Endodermal cell (in vitro differentiated cells): Measurements from ENCODE around the gene TRAF3IP1. TPM values are rescaled to one million over a fixed set of nuclear protein-coding genes. Genes with fewer than 3 reads are reported as not detected.

Experiments
- DNase-seq: peaks from one replicate; pipeline ENCODE4 v3.0.0-alpha.2; 2017
- H3K27ac ChIP-seq: 2 replicates; pipeline ENCODE4 v1.5.1; 2013; ENCODE audit warnings: mild to moderate bottlenecking, low read depth, low read length, moderate library complexity
- H3K27me3 ChIP-seq: 2 replicates; pipeline ENCODE4 v1.6.1; 2013; ENCODE audit warnings: mild to moderate bottlenecking, low read length, moderate library complexity; ENCODE audit not compliant: insufficient read depth, control insufficient read depth, poor library complexity, severe bottlenecking
- H3K36me3 ChIP-seq: 2 replicates; pipeline ENCODE4 v1.7.0; 2013; ENCODE audit warnings: mild to moderate bottlenecking, low read length, moderate library complexity; ENCODE audit not compliant: control insufficient read depth, insufficient read depth
- H3K4me1 ChIP-seq: one replicate; pipeline ENCODE4 v1.7.0; 2013; ENCODE audit warnings: low read length; ENCODE audit not compliant: control insufficient read depth, insufficient read depth
- H3K4me3 ChIP-seq: 2 replicates; pipeline ENCODE4 v1.5.1; 2013; ENCODE audit warnings: mild to moderate bottlenecking, low read length, moderate library complexity
- H3K9ac ChIP-seq: 2 replicates; pipeline ENCODE4 v1.6.1; 2013; ENCODE audit warnings: mild to moderate bottlenecking, low read length, moderate library complexity; ENCODE audit not compliant: poor library complexity, severe bottlenecking; ENCODE audit errors: extremely low read depth
- H3K9me3 ChIP-seq: 2 replicates; pipeline ENCODE4 v1.6.1; 2013; ENCODE audit warnings: mild to moderate bottlenecking, low read length, moderate library complexity; ENCODE audit not compliant: control insufficient read depth
- H3K27ac Mint-ChIP-seq: 2 replicates; pipeline ENCODE4 v1.8.0; 2020; ENCODE audit warnings: mixed read lengths
- H3K27me3 Mint-ChIP-seq: 2 replicates; pipeline ENCODE4 v1.8.0; 2021; ENCODE audit warnings: mild to moderate bottlenecking, mixed read lengths; ENCODE audit not compliant: insufficient read depth
- H3K36me3 Mint-ChIP-seq: 2 replicates; pipeline ENCODE4 v1.8.0; 2020; ENCODE audit warnings: low read depth, mixed read lengths
- H3K4me1 Mint-ChIP-seq: 2 replicates; pipeline ENCODE4 v1.8.0; 2020; ENCODE audit warnings: mixed read lengths
- H3K4me3 Mint-ChIP-seq: 2 replicates; pipeline ENCODE4 v1.8.0; 2020; ENCODE audit warnings: mild to moderate bottlenecking, moderate library complexity, mixed read lengths
- H3K9me3 Mint-ChIP-seq: 2 replicates; pipeline ENCODE4 v1.8.0; 2020; ENCODE audit warnings: mild to moderate bottlenecking, mixed read lengths
- CTCF ChIP-seq: fragments of 200-600 bp; sonication (generic); conservative IDR thresholded peaks from 2 replicates; pipeline ENCODE4 v1.5.0; 2021; ENCODE audit warnings: antibody characterized with exemption, mild to moderate bottlenecking
- WGBS, 2 experiments: methylation state at CpG; one replicate each; pipeline versions ENCODE4 v1.1.5 to v1.1.7; 2013; ENCODE audit warnings: missing lambda C conversion rate in 2 of 2, mixed read lengths in 1 of 2; ENCODE audit not compliant: insufficient coverage in 1 of 2, insufficient read length in 1 of 2; 5-methylcytosine and 5-hydroxymethylcytosine counted together
- total RNA-seq, 2 donors: library from RNA; stranded (reverse); fragmentation: NEBNext Ultra II Directional in 1 of 2; extraction: Animal tissue kit (Norgen Biotek cat#: 25700) in 1 of 2; gene quantifications; 2 replicates in 1 of 2; 3 replicates in 1 of 2; pipeline ENCODE4 v1.2.1, GENCODE V29; 2021

The TRAF3IP1 gene
- total RNA-seq, 2 donors from 2014 or later: 21.9 to 28.3 TPM

- no peak for TF ChIP-seq CTCF
- Mint-ChIP-seq H3K4me3 (no peak overlapping the region), H3K27ac (peak overlapping the region; percentile 83), H3K4me1 (peaks cover 6% of the 10 kb centered on the region), H3K9me3 (peaks cover 4% of the 10 kb centered on the region), H3K27me3 (no peaks in the 10 kb centered on the region), H3K36me3 (peaks cover 64% of the 10 kb centered on the region)
- no peak for DNase-seq
- Histone ChIP-seq H3K27me3 (no peaks in the 10 kb centered on the region), H3K4me1 (no peaks in the 10 kb centered on the region), H3K4me3 (no peak overlapping the region), H3K27ac (peak overlapping the region; percentile 4), H3K36me3 (peaks cover 76% of the 10 kb centered on the region), H3K9ac (no peak overlapping the region), H3K9me3 (peaks cover 13% of the 10 kb centered on the region)
- WGBS, 2 experiments: 95 to 98% methylated on average over 9 to 24 of the region's 24 CpGs
These were observed 114.8 kb downstream of the TRAF3IP1 start for GRCh38 chr2:238434846-238435751.

GRCh38 chr2:238435752-238436096 lies 115.4 kb downstream of the TRAF3IP1 start:
- no peaks in the 10 kb centered on the region for H3K27me3 Mint-ChIP-seq
- H3K27me3 ChIP-seq: no peaks in the 10 kb centered on the region
- peaks cover 7% of the 10 kb centered on the region for H3K9me3 ChIP-seq
- H3K9ac ChIP-seq: no peak overlapping the region
- peaks cover 62% of the 10 kb centered on the region for H3K36me3 Mint-ChIP-seq
- no peak for DNase-seq
- 93 to 95% methylated on average over 20 of the region's 20 CpGs for WGBS, 2 experiments
- no peak overlapping the region for H3K4me3 Mint-ChIP-seq
- H3K27ac ChIP-seq: no peak overlapping the region
- no peak overlapping the region for H3K4me3 ChIP-seq
- H3K4me1 Mint-ChIP-seq: peaks cover 6% of the 10 kb centered on the region
- no peak for TF ChIP-seq CTCF
- H3K9me3 Mint-ChIP-seq: no peaks in the 10 kb centered on the region
- peaks cover 75% of the 10 kb centered on the region for H3K36me3 ChIP-seq
- H3K27ac Mint-ChIP-seq: peak overlapping the region; percentile 83
- H3K4me1 ChIP-seq: no peaks in the 10 kb centered on the region

DNA sequence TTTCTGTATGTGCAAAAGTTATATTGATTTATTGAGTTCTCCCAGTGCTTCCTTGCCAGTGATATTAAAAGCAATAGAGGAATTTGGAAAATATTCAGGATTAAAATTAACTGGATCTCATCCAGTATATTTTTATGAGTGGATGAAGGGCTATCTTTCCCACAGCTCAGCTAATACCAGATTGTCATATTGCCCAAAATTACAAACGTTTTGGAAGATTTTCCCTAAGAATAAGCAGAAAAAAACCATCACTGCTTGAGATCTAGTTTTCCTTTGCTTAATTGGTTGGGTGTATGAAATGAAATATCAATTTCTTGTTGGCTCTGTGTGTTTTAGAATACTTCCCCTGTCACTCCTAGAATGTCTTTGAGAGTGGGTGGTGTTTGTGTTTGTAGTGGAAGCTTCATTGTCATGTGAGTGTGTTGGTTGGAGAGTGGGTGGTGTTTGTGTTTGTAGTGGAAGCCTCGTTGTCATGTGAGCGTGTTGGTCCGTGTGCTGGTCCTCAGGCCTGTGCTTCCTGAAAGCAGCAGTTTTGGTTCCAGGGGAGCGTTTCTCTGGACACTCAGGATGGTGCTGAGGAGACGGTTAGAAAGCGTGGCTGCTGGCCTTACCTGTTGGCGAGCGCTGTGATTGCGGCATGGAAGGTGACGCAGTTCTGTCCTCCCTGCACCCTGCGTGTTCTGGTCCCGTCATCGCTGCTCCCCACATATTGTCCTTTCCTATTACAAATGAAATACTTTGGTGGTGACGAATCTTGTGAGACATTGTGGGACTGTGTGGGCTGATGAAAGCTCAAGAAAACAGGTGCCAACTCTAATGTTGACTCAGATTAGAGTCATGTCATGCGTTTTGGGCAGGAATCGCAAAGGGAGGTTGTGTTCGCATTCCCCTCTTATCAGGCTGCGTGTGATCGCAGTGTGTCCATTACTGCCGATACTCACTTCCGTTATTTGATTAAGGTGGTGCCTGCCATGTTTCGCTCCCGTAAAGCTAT lies 118.8 kb downstream of the TRAF3IP1 start:
- Mint-ChIP-seq H3K36me3 (peaks cover 50% of the 10 kb centered on the region), H3K4me3 (no peak overlapping the region), H3K27me3 (no peaks in the 10 kb centered on the region), H3K27ac (no peak overlapping the region), H3K4me1 (no peaks in the 10 kb centered on the region), H3K9me3 (no peaks in the 10 kb centered on the region)
- no peak overlapping the region for H3K27ac ChIP-seq
- TF ChIP-seq CTCF: no peak
- WGBS, 2 experiments: 95 to 96% methylated on average over 13 to 24 of the region's 24 CpGs
- H3K9me3 ChIP-seq: no peaks in the 10 kb centered on the region
- H3K27me3 ChIP-seq: no peaks in the 10 kb centered on the region
- H3K36me3 ChIP-seq: peaks cover 63% of the 10 kb centered on the region
- no peak overlapping the region for H3K4me3 ChIP-seq
- no peaks in the 10 kb centered on the region for H3K4me1 ChIP-seq
- no peak overlapping the region for H3K9ac ChIP-seq
- DNase-seq: no peak
